Loucy (cell line): Measurements from ENCODE around the gene MYO1E.

Experiments
- H2AFZ ChIP-seq: fragments of 200-600 bp; sonication (generic); 2 replicates; pipeline ENCODE4 v1.6.0; 2016; ENCODE audit warnings: antibody characterized with exemption, mild to moderate bottlenecking, low read length, moderate library complexity
- H3F3A ChIP-seq: fragments of 200-600 bp; 2 replicates; pipeline ENCODE4 v1.6.0; 2016; ENCODE audit warnings: antibody characterized with exemption, low read depth, mild to moderate bottlenecking
- H3K27me3 ChIP-seq: fragments of 200-600 bp; sonication (generic); 2 replicates; pipeline ENCODE4 v1.6.1; 2014; ENCODE audit warnings: low read length, mild to moderate bottlenecking; ENCODE audit not compliant: insufficient read depth, poor library complexity, severe bottlenecking
- H3K36me3 ChIP-seq: fragments of 200-600 bp; sonication (generic); 2 replicates; pipeline ENCODE4 v1.6.1; 2016; ENCODE audit warnings: low read length; ENCODE audit not compliant: insufficient read depth
- H3K4me1 ChIP-seq: fragments of 200-600 bp; sonication (generic); 2 replicates; pipeline ENCODE4 v1.5.1; 2014; ENCODE audit warnings: low read length, mild to moderate bottlenecking; ENCODE audit not compliant: insufficient read depth, poor library complexity, severe bottlenecking
- H3K4me2 ChIP-seq: fragments of 200-600 bp; sonication (generic); 2 replicates; pipeline ENCODE4 v1.6.0; 2014; ENCODE audit warnings: antibody characterized with exemption, low read length, low read depth, mild to moderate bottlenecking; ENCODE audit not compliant: poor library complexity, severe bottlenecking
- H3K4me3 ChIP-seq: fragments of 200-600 bp; sonication (generic); 2 replicates; pipeline ENCODE4 v1.5.1; 2014; ENCODE audit warnings: low read length, mild to moderate bottlenecking, mixed read lengths; ENCODE audit not compliant: poor library complexity, severe bottlenecking
- H3K79me2 ChIP-seq: fragments of 200-600 bp; sonication (generic); 2 replicates; pipeline ENCODE4 v1.6.1; 2014; ENCODE audit warnings: low read length; ENCODE audit not compliant: insufficient read depth
- H3K9ac ChIP-seq: fragments of 200-600 bp; sonication (generic); 2 replicates; pipeline ENCODE4 v1.6.0; 2014; ENCODE audit warnings: mild to moderate bottlenecking, low read depth, low read length, moderate library complexity; ENCODE audit not compliant: poor library complexity, severe bottlenecking
- H3K9me2 ChIP-seq: fragments of 200-600 bp; sonication (generic); replicated peaks from 2 replicates; pipeline ENCODE4 v1.6.1; 2016; ENCODE audit warnings: low read depth, low read length, mixed read lengths
- H3K9me3 ChIP-seq: fragments of 200-600 bp; sonication (generic); 2 replicates; pipeline ENCODE4 v1.6.1; 2014; ENCODE audit warnings: mild to moderate bottlenecking, antibody characterized with exemption, low read length, low read depth; ENCODE audit not compliant: insufficient read depth
- H4K20me1 ChIP-seq: fragments of 200-600 bp; sonication (generic); 2 replicates; pipeline ENCODE4 v1.6.0; 2014; ENCODE audit warnings: antibody characterized with exemption, low read length, mild to moderate bottlenecking; ENCODE audit not compliant: insufficient read depth, poor library complexity, severe bottlenecking
- EZH2phosphoT487 ChIP-seq: fragments of 200-600 bp; IDR thresholded peaks from 2 replicates; pipeline ENCODE4 v1.6.1; 2018; ENCODE audit warnings: antibody characterized with exemption, mild to moderate bottlenecking, moderate library complexity, borderline replicate concordance
- TF ChIP-seq, protein P1 (sequence below): fragments of 200-600 bp; sonication (generic); conservative IDR thresholded peaks from 2 replicates; pipeline ENCODE4 v1.5.1; 2014; ENCODE audit warnings: mild to moderate bottlenecking, antibody characterized with exemption, low read length

The MYO1E gene

GRCh38 chr15:59171067-59171397, 201.6 kb downstream of the MYO1E start:
- no peaks in the 10 kb centered on the region for H3K79me2 ChIP-seq
- no peaks in the 10 kb centered on the region for H3K9me3 ChIP-seq
- H3F3A ChIP-seq: no peaks in the 10 kb centered on the region
- H3K4me2 ChIP-seq: no peak overlapping the region
- no peak overlapping the region for H3K4me3 ChIP-seq
- no peak for TF ChIP-seq EZH2phosphoT487
- TF ChIP-seq, protein P1, sequence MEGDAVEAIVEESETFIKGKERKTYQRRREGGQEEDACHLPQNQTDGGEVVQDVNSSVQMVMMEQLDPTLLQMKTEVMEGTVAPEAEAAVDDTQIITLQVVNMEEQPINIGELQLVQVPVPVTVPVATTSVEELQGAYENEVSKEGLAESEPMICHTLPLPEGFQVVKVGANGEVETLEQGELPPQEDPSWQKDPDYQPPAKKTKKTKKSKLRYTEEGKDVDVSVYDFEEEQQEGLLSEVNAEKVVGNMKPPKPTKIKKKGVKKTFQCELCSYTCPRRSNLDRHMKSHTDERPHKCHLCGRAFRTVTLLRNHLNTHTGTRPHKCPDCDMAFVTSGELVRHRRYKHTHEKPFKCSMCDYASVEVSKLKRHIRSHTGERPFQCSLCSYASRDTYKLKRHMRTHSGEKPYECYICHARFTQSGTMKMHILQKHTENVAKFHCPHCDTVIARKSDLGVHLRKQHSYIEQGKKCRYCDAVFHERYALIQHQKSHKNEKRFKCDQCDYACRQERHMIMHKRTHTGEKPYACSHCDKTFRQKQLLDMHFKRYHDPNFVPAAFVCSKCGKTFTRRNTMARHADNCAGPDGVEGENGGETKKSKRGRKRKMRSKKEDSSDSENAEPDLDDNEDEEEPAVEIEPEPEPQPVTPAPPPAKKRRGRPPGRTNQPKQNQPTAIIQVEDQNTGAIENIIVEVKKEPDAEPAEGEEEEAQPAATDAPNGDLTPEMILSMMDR: no peak
- H2AFZ ChIP-seq: no peak overlapping the region
- no peaks in the 10 kb centered on the region for H3K9me2 ChIP-seq
- H3K4me1 ChIP-seq: peaks cover 27% of the 10 kb centered on the region
- H3K27me3 ChIP-seq: no peaks in the 10 kb centered on the region
- no peak overlapping the region for H3K9ac ChIP-seq
- H4K20me1 ChIP-seq: no peaks in the 10 kb centered on the region
- H3K36me3 ChIP-seq: no peaks in the 10 kb centered on the region

GRCh38 chr15:59170295-59171066, 202.2 kb downstream of the MYO1E start:
- Histone ChIP-seq H3K9me3 (no peaks in the 10 kb centered on the region), H3K4me1 (peaks cover 30% of the 10 kb centered on the region), H4K20me1 (no peaks in the 10 kb centered on the region), H3K27me3 (no peaks in the 10 kb centered on the region), H3K4me3 (no peak overlapping the region), H3K9ac (no peak overlapping the region), H3K9me2 (no peaks in the 10 kb centered on the region), H3K4me2 (no peak overlapping the region), H3F3A (no peaks in the 10 kb centered on the region), H3K36me3 (no peaks in the 10 kb centered on the region), H3K79me2 (no peaks in the 10 kb centered on the region), H2AFZ (no peak overlapping the region)
- TF ChIP-seq, protein P1: no peak
- no peak for TF ChIP-seq EZH2phosphoT487

DNA sequence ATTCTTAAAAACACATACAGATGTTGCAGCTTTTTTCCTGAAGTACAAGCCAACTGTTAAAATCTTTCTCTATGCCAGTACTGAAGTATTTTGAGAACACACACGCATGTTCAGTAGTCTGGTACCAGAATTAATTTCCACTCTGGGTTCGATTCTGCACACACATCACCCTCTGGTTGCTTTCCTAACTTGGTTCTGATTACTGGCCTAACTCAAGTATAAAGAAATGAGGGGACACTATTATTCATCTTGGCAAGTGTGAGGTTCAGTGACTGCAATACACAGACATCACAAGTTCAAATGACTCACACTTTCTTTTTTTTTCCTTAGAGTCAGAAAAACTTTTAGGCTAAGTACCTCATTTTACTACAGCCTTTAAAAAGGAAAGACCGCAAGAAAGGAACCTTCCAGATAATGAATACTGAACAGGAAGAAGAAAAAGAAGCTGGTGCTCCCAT, 203.4 kb downstream of the MYO1E start:
- H3F3A ChIP-seq: no peaks in the 10 kb centered on the region
- H3K9me3 ChIP-seq: no peaks in the 10 kb centered on the region
- TF ChIP-seq, protein P1: no peak
- H3K4me3 ChIP-seq: no peak overlapping the region
- H3K27me3 ChIP-seq: no peaks in the 10 kb centered on the region
- H2AFZ ChIP-seq: no peak overlapping the region
- no peak overlapping the region for H3K4me2 ChIP-seq
- H3K9ac ChIP-seq: no peak overlapping the region
- H3K9me2 ChIP-seq: no peaks in the 10 kb centered on the region
- H3K79me2 ChIP-seq: no peaks in the 10 kb centered on the region
- peaks cover 31% of the 10 kb centered on the region for H3K4me1 ChIP-seq
- no peaks in the 10 kb centered on the region for H3K36me3 ChIP-seq
- H4K20me1 ChIP-seq: no peaks in the 10 kb centered on the region
